H1 (cell line): ENCODE measurements around the gene CGREF1. TPM values are rescaled to one million over a fixed set of nuclear protein-coding genes. Genes with fewer than 3 reads are reported as not detected.

Source experiments
- CTCF ChIA-PET: fragments of 300-600 bp; sonication (Branson Sonifier 250); formaldehyde crosslinking; loops from one replicate; lab custom pipeline; 2021; ENCODE audit not compliant: partially characterized antibody; lab: Charles Lee
- POLR2A ChIA-PET: fragments of 300-600 bp; sonication (Branson Sonifier 250); formaldehyde crosslinking; loops from one replicate; lab custom pipeline; 2021; ENCODE audit warnings: inconsistent platforms; ENCODE audit not compliant: partially characterized antibody; lab: Charles Lee
- DNase-seq, 2 experiments: peaks; one replicate each; pipeline versions ENCODE4 v3.0.0 to v3.0.0-alpha.2; 2010 to 2022; ENCODE audit warnings: low spot score in 2 of 2, low read depth in 1 of 2, mixed read lengths in 1 of 2
- FAIRE-seq: peaks from 2 replicates; lab custom pipeline; 2011; peaks lifted over from hg19 to GRCh38; lab: Jason Lieb, UNC
- H2AFZ ChIP-seq: 2 replicates; pipeline ENCODE4 v1.8.1; 2012; ENCODE audit warnings: low read length, inconsistent platforms
- H2AK5ac ChIP-seq: 2 replicates; pipeline ENCODE4 v1.6.1; 2013; ENCODE audit warnings: low read depth, low read length
- H2BK120ac ChIP-seq: replicated peaks from 2 replicates; pipeline ENCODE3; 2013; ENCODE audit warnings: low read depth, low read length, inconsistent platforms
- H2BK12ac ChIP-seq: 2 replicates; pipeline ENCODE4 v1.6.1; 2013; ENCODE audit warnings: low read depth, low read length
- H2BK15ac ChIP-seq: 2 replicates; pipeline ENCODE4 v1.6.1; 2013; ENCODE audit warnings: low read length
- H2BK20ac ChIP-seq: 2 replicates; pipeline ENCODE4 v1.6.1; 2013; ENCODE audit warnings: low read length
- H2BK5ac ChIP-seq: 2 replicates; pipeline ENCODE4 v1.6.1; 2013; ENCODE audit warnings: low read depth, low read length
- H3K14ac ChIP-seq: 2 replicates; pipeline ENCODE4 v1.6.1; 2013; ENCODE audit warnings: inconsistent platforms; ENCODE audit not compliant: insufficient read length
- H3K18ac ChIP-seq: 2 replicates; pipeline ENCODE4 v1.6.1; 2013; ENCODE audit warnings: low read length; ENCODE audit errors: extremely low read depth
- H3K23ac ChIP-seq: 2 replicates; pipeline ENCODE4 v1.6.1; 2013; ENCODE audit warnings: inconsistent platforms; ENCODE audit not compliant: insufficient read length
- H3K23me2 ChIP-seq: 2 replicates; pipeline ENCODE4 v1.6.1; 2013; ENCODE audit warnings: low read depth, low read length
- H3K27ac ChIP-seq: 2 replicates; pipeline ENCODE4 v1.6.1; 2011; ENCODE audit warnings: low read depth, low read length, inconsistent platforms
- H3K27me3 ChIP-seq, 4 experiments: replicated peaks in 1 of 4; 1 replicate in 1 of 4; 2 replicates in 3 of 4; pipeline versions ENCODE4 v1.6.1 to v1.8.1; 2011 to 2013; ENCODE audit warnings: low read length in 3 of 4, mild to moderate bottlenecking in 3 of 4, inconsistent platforms in 2 of 4, mixed read lengths in 2 of 4, moderate library complexity in 1 of 4; ENCODE audit not compliant: control insufficient read depth in 3 of 4, insufficient read depth in 3 of 4; ENCODE audit errors: extremely low read depth in 1 of 4
- H3K36me3 ChIP-seq, 4 experiments: 2 replicates each; pipeline versions ENCODE4 v1.6.1 to v1.8.1; 2011 to 2013; ENCODE audit warnings: mild to moderate bottlenecking in 4 of 4, low read length in 3 of 4, moderate library complexity in 2 of 4, control low read depth in 1 of 4, inconsistent platforms in 1 of 4; ENCODE audit not compliant: insufficient read depth in 4 of 4, control insufficient read depth in 2 of 4
- H3K4ac ChIP-seq: replicated peaks from 2 replicates; pipeline ENCODE3; 2013; ENCODE audit warnings: low read length, low read depth, mixed read lengths, inconsistent platforms; ENCODE audit not compliant: insufficient read length
- H3K4me1 ChIP-seq, 4 experiments: replicated peaks in 1 of 4; 1 replicate in 1 of 4; 2 replicates in 3 of 4; pipeline versions ENCODE4 v1.6.1 to v1.8.1; 2011 to 2013; ENCODE audit warnings: low read length in 3 of 4, inconsistent platforms in 2 of 4, mixed read lengths in 1 of 4; ENCODE audit not compliant: insufficient read depth in 4 of 4, control insufficient read depth in 3 of 4
- H3K4me2 ChIP-seq, 2 experiments: 2 replicates each; pipeline versions ENCODE4 v1.6.1 to v1.8.1; 2011 to 2013; ENCODE audit warnings: low read depth in 2 of 2, low read length in 2 of 2, control low read depth in 1 of 2, inconsistent platforms in 1 of 2, mild to moderate bottlenecking in 1 of 2; ENCODE audit not compliant: insufficient read depth in 1 of 2
- H3K4me3 ChIP-seq, 4 experiments: fragments of 200-600, 300-600 bp in 1 of 4; sonication (generic), shearing (Covaris generic), sonication (Bioruptor Twin) in 1 of 4; 2 replicates each; pipeline versions ENCODE4 v1.5.1 to v1.8.1; 2011 to 2016; ENCODE audit warnings: low read length in 4 of 4, low read depth in 3 of 4, control low read depth in 2 of 4, inconsistent platforms in 2 of 4, mild to moderate bottlenecking in 2 of 4, mixed read lengths in 1 of 4, moderate library complexity in 1 of 4; ENCODE audit not compliant: insufficient read depth in 2 of 4; ENCODE audit errors: extremely low read depth in 1 of 4
- H3K56ac ChIP-seq: replicated peaks from 2 replicates; pipeline ENCODE3; 2013; ENCODE audit warnings: low read depth, mild to moderate bottlenecking, mixed read lengths, low read length, inconsistent platforms; ENCODE audit not compliant: insufficient read length
- H3K79me1 ChIP-seq: 2 replicates; pipeline ENCODE4 v1.6.1; 2013; ENCODE audit warnings: low read depth, low read length, control low read depth
- H3K79me2 ChIP-seq, 2 experiments: 2 replicates each; pipeline versions ENCODE4 v1.6.1 to v1.8.1; 2012 to 2013; ENCODE audit warnings: low read length in 2 of 2, mild to moderate bottlenecking in 2 of 2, inconsistent platforms in 1 of 2; ENCODE audit not compliant: insufficient read depth in 2 of 2, control insufficient read depth in 1 of 2
- H3K9ac ChIP-seq, 4 experiments: replicated peaks in 1 of 4; 1 replicate in 1 of 4; 2 replicates in 3 of 4; pipeline versions ENCODE4 v1.6.1 to v1.8.1; 2011 to 2013; ENCODE audit warnings: low read depth in 3 of 4, low read length in 3 of 4, control low read depth in 2 of 4, mild to moderate bottlenecking in 2 of 4, moderate library complexity in 2 of 4, inconsistent platforms in 1 of 4; ENCODE audit errors: extremely low read depth in 1 of 4
- H3K9me3 ChIP-seq, 2 experiments: 2 replicates each; pipeline versions ENCODE4 v1.6.1 to v1.8.1; 2012 to 2013; ENCODE audit warnings: mild to moderate bottlenecking in 2 of 2, moderate library complexity in 2 of 2, control low read depth in 1 of 2, inconsistent platforms in 1 of 2, low read depth in 1 of 2, low read length in 1 of 2, mixed read lengths in 1 of 2; ENCODE audit not compliant: insufficient read depth in 2 of 2
- H4K20me1 ChIP-seq, 2 experiments: replicated peaks in 1 of 2; 2 replicates each; pipeline versions ENCODE3 to v1.8.1; 2011 to 2013; ENCODE audit warnings: inconsistent platforms in 2 of 2, low read length in 2 of 2, mild to moderate bottlenecking in 1 of 2; ENCODE audit not compliant: insufficient read depth in 2 of 2, control insufficient read depth in 1 of 2
- H4K5ac ChIP-seq: 2 replicates; pipeline ENCODE4 v1.6.1; 2013; ENCODE audit warnings: low read length, low read depth, mixed read lengths, inconsistent platforms; ENCODE audit not compliant: insufficient read length
- H4K8ac ChIP-seq: 2 replicates; pipeline ENCODE4 v1.8.0; 2013; ENCODE audit warnings: mild to moderate bottlenecking, moderate library complexity, low read length, inconsistent platforms; ENCODE audit not compliant: insufficient read depth; ENCODE audit errors: extremely low read depth
- H4K91ac ChIP-seq: replicated peaks from 2 replicates; pipeline ENCODE3; 2013; ENCODE audit warnings: low read length, mixed read lengths, inconsistent platforms; ENCODE audit not compliant: insufficient read length
- POLR2A ChIP-seq, 2 experiments: IDR thresholded peaks; 1 replicate in 1 of 2; 2 replicates in 1 of 2; pipeline ENCODE4 v1.6.1; 2011; ENCODE audit warnings: low read depth in 2 of 2, low read length in 2 of 2, mild to moderate bottlenecking in 2 of 2; ENCODE audit errors: control extremely low read depth in 1 of 2
- RXRA ChIP-seq: IDR thresholded peaks from 2 replicates; pipeline ENCODE4 v1.6.1; 2011; ENCODE audit warnings: low read depth, mild to moderate bottlenecking, low read length, moderate library complexity; ENCODE audit not compliant: insufficient read depth
- WGBS, 2 experiments: shearing (Covaris generic) in 1 of 2; methylation state at CpG; one replicate each; pipeline versions ENCODE4 v1.1.6 to v1.1.7; 2013 to 2015; ENCODE audit warnings: low lambda C conversion rate in 2 of 2, mixed read lengths in 2 of 2, inconsistent platforms in 1 of 2, low coverage in 1 of 2, missing lambda C conversion rate in 1 of 2; ENCODE audit not compliant: insufficient replicate concordance in 2 of 2, insufficient coverage in 1 of 2, insufficient read length in 1 of 2; ENCODE audit errors: extremely low coverage in 1 of 2, missing lambda C conversion rate in 1 of 2; 5-methylcytosine and 5-hydroxymethylcytosine counted together
- polyA plus RNA-seq, 7 experiments: library from polyadenylated mRNA; depleted of rRNA in 3 of 7; stranded (reverse) in 5 of 7; unstranded in 2 of 7; fragments of >200 nt in 5 of 7; fragments of 200-250 nt in 2 of 7; gene quantifications; 1 replicate in 5 of 7; 2 replicates in 1 of 7; 4 replicates in 1 of 7; pipeline versions ENCODE4 v1.2.1 to v1.2.3, GENCODE V29; 2011 to 2013; ENCODE audit warnings: missing spikeins in 2 of 7, mixed read lengths in 2 of 7
- total RNA-seq: library from RNA; stranded (reverse); fragmentation: NEBNext Ultra II Directional; extraction: Animal tissue kit (Norgen Biotek cat#: 25700); gene quantifications from 2 replicates; pipeline ENCODE4 v1.2.1, GENCODE V29; 2021
- TF ChIP-seq, protein P1 (sequence below): IDR thresholded peaks from 2 replicates; pipeline ENCODE4 v1.6.1; 2012; ENCODE audit warnings: inconsistent platforms

Gene CGREF1
- total and polyA plus RNA-seq, 2 of the 8 experiments (the other 6 are each of a cell fraction or from before 2014, with no cell fraction given), result 2.5 to 3.4 TPM

- Histone ChIP-seq H4K91ac (no peak overlapping the region), H2BK12ac (no peak overlapping the region), H3K4ac (no peak overlapping the region), H3K27me3 (no peaks in the 10 kb centered on the region), H2BK120ac (no peak overlapping the region), H3K4me1 (peaks cover 0 to 4% (median 3%) of the 10 kb centered on the region in 4 experiments; a peak in 5 of 7 replicates), H3K4me2 (no peak overlapping the region), H3K56ac (no peak overlapping the region), H2BK15ac (peak overlapping the region; percentile 63; the same call in 1 of the 2 replicates), H3K23ac (no peak overlapping the region), H3K4me3 (no peak overlapping the region), H2BK20ac (no peak overlapping the region), H3K9me3 (no peaks in the 10 kb centered on the region), H4K5ac (no peak overlapping the region), H4K8ac (peak overlapping the region; percentile 71; the same call in 1 of the 2 replicates), H2AK5ac (no peak overlapping the region), H4K20me1 (peaks cover 2 to 3% of the 10 kb centered on the region in 2 experiments), H3K14ac (no peak overlapping the region), H3K27ac (no peak overlapping the region), H2BK5ac (no peak overlapping the region), H3K36me3 (no peaks in the 10 kb centered on the region), H3K9ac (no peak overlapping the region), H3K23me2 (peaks cover 2% of the 10 kb centered on the region; the same call in 1 of the 2 replicates), H3K79me2 (peaks cover 0 to 9% of the 10 kb centered on the region in 2 experiments; a peak in 2 of 4 replicates), H2AFZ (no peak overlapping the region), H3K79me1 (peaks cover 4% of the 10 kb centered on the region; the same call in 1 of the 2 replicates), H3K18ac (no peak overlapping the region; the same call in 1 of the 2 replicates)
- 88% methylated on average over 7 of the region's 7 CpGs; no CpG with 5 or more reads in 1 of the 2 experiments for WGBS, 2 experiments
- TF ChIP-seq RXRA, result no peak
- TF ChIP-seq POLR2A (IDR thresholded peaks at IDR 0.05; ENCODE audit: control extremely low read depth in 1 of 2, low read depth in 2 of 2, low read length in 2 of 2), result no peak
- TF ChIP-seq, protein P1, sequence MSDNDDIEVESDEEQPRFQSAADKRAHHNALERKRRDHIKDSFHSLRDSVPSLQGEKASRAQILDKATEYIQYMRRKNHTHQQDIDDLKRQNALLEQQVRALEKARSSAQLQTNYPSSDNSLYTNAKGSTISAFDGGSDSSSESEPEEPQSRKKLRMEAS, result no peak
- POLR2A ChIA-PET, result interaction anchor here (1.2 to 1.5 kb wide), 2 partner anchors 11 to 12 kb away, joined by 4 to 5 read pairs; partner anchors contain the start of gene TCF23
- FAIRE-seq (no peak), DNase-seq (no peak)
- CTCF ChIA-PET, result interaction anchor here (0.8 to 3.7 kb wide), 6 partner anchors 24 to 127 kb away, joined by 3 to 11 read pairs (median 4); no protein-coding TSS in a partner anchor
These were observed 19.2 kb upstream of the CGREF1 start for GRCh38 chr2:27138111-27138510.
